Endothelial cell (in vitro differentiated cells): Measurements from ENCODE around the gene TBL1XR1. TPM values are rescaled to one million over a fixed set of nuclear protein-coding genes. Genes with fewer than 3 reads are reported as not detected.

Experiments used
- DNase-seq: peaks from one replicate; pipeline ENCODE4 v3.0.0; 2021; ENCODE audit warnings: low spot score
- H3K27ac Mint-ChIP-seq: one replicate; pipeline ENCODE4 v1.8.0; 2021; ENCODE audit warnings: mixed read lengths, inconsistent platforms; ENCODE audit not compliant: unreplicated experiment
- H3K27me3 Mint-ChIP-seq: one replicate; pipeline ENCODE4 v1.8.0; 2021; ENCODE audit warnings: mild to moderate bottlenecking, moderate library complexity, mixed read lengths, inconsistent platforms; ENCODE audit not compliant: unreplicated experiment
- H3K36me3 Mint-ChIP-seq: one replicate; pipeline ENCODE4 v1.8.0; 2021; ENCODE audit warnings: mild to moderate bottlenecking, low read depth, mixed read lengths, inconsistent platforms; ENCODE audit not compliant: unreplicated experiment
- H3K4me1 Mint-ChIP-seq: one replicate; pipeline ENCODE4 v1.8.0; 2021; ENCODE audit warnings: mild to moderate bottlenecking, mixed read lengths, inconsistent platforms; ENCODE audit not compliant: unreplicated experiment
- H3K4me3 Mint-ChIP-seq: one replicate; pipeline ENCODE4 v1.8.0; 2021; ENCODE audit warnings: mild to moderate bottlenecking, mixed read lengths, inconsistent platforms; ENCODE audit not compliant: unreplicated experiment
- H3K9me3 Mint-ChIP-seq: one replicate; pipeline ENCODE4 v1.8.0; 2021; ENCODE audit warnings: mixed read lengths, inconsistent platforms; ENCODE audit not compliant: unreplicated experiment
- CTCF ChIP-seq: fragments of 200-600 bp; sonication (generic); IDR thresholded peaks from one replicate; pipeline ENCODE4 v1.5.0; 2021; ENCODE audit warnings: antibody characterized with exemption; ENCODE audit not compliant: unreplicated experiment
- total RNA-seq: library from RNA; stranded (reverse); fragmentation: NEBNext Ultra II Directional; extraction: Animal tissue kit (Norgen Biotek cat#: 25700); gene quantifications from one replicate; pipeline ENCODE4 v1.2.1, GENCODE V29; 2021; ENCODE audit not compliant: unreplicated experiment

The TBL1XR1 gene
- total RNA-seq, 1 donor from 2014 or later: 156 TPM

- Mint-ChIP-seq H3K27me3 (no peaks in the 10 kb centered on the region), H3K27ac (no peak overlapping the region), H3K9me3 (no peaks in the 10 kb centered on the region), H3K36me3 (no peaks in the 10 kb centered on the region), H3K4me3 (no peak overlapping the region), H3K4me1 (peaks cover 42% of the 10 kb centered on the region)
- DNase-seq: no peak
- TF ChIP-seq CTCF: no peak
Observed at GRCh38 chr3:177122183-177122856, 75.0 kb downstream of the TBL1XR1 start.

- Mint-ChIP-seq H3K4me3 (no peak overlapping the region), H3K27me3 (peaks cover 2% of the 10 kb centered on the region), H3K36me3 (no peaks in the 10 kb centered on the region), H3K27ac (no peak overlapping the region), H3K4me1 (peaks cover 47% of the 10 kb centered on the region), H3K9me3 (no peaks in the 10 kb centered on the region)
- no peak for DNase-seq
- TF ChIP-seq CTCF: no peak
Observed at GRCh38 chr3:177119829-177120228, 77.5 kb downstream of the TBL1XR1 start.

GRCh38 chr3:177114253-177114652 is 83.0 kb downstream of the TBL1XR1 start:
- no peak for DNase-seq
- Mint-ChIP-seq H3K4me1 (peaks cover 33% of the 10 kb centered on the region), H3K27me3 (peaks cover 2% of the 10 kb centered on the region), H3K4me3 (no peak overlapping the region), H3K27ac (no peak overlapping the region), H3K36me3 (no peaks in the 10 kb centered on the region), H3K9me3 (no peaks in the 10 kb centered on the region)
- no peak for TF ChIP-seq CTCF

- H3K4me1 Mint-ChIP-seq: peaks cover 32% of the 10 kb centered on the region
- no peaks in the 10 kb centered on the region for H3K9me3 Mint-ChIP-seq
- H3K27ac Mint-ChIP-seq: no peak overlapping the region
- no peak for DNase-seq
- H3K36me3 Mint-ChIP-seq: no peaks in the 10 kb centered on the region
- peaks cover 2% of the 10 kb centered on the region for H3K27me3 Mint-ChIP-seq
- TF ChIP-seq CTCF: no peak
- no peak overlapping the region for H3K4me3 Mint-ChIP-seq
Observed at GRCh38 chr3:177111541-177111949, 85.7 kb downstream of the TBL1XR1 start.

- H3K27me3 Mint-ChIP-seq: no peaks in the 10 kb centered on the region
- H3K27ac Mint-ChIP-seq: no peak overlapping the region
- H3K36me3 Mint-ChIP-seq: no peaks in the 10 kb centered on the region
- DNase-seq: no peak
- no peaks in the 10 kb centered on the region for H3K9me3 Mint-ChIP-seq
- no peak for TF ChIP-seq CTCF
- H3K4me1 Mint-ChIP-seq: peaks cover 32% of the 10 kb centered on the region
- no peak overlapping the region for H3K4me3 Mint-ChIP-seq
Observed at GRCh38 chr3:177110895-177111294, 86.4 kb downstream of the TBL1XR1 start.
